Small intestine (tissue), 7 donors: ENCODE results near the gene GJD4. TPM values are rescaled to one million over a fixed set of nuclear protein-coding genes. Genes with fewer than 3 reads are reported as not detected.

Source experiments
- DNase-seq, 2 donors: peaks; one replicate each; pipeline versions ENCODE4 v3.0.0 to v3.0.0-alpha.2; 2013
- FAIRE-seq: peaks from 2 replicates; lab custom pipeline; 2012; peaks lifted over from hg19 to GRCh38; lab: Jason Lieb, UNC
- H3K27ac ChIP-seq, 3 donors: one replicate each; pipeline ENCODE4 v1.5.1; 2013; ENCODE audit warnings: low read length in 2 of 3, mild to moderate bottlenecking in 2 of 3, control low read depth in 1 of 3, inconsistent platforms in 1 of 3, low read depth in 1 of 3, moderate library complexity in 1 of 3
- H3K27me3 ChIP-seq, 3 donors: one replicate each; pipeline ENCODE4 v1.6.1; 2013; ENCODE audit warnings: low read length in 3 of 3, inconsistent platforms in 1 of 3; ENCODE audit not compliant: control insufficient read depth in 3 of 3, insufficient read depth in 3 of 3
- H3K36me3 ChIP-seq, 3 donors: one replicate each; pipeline ENCODE4 v1.6.1; 2013; ENCODE audit warnings: low read length in 3 of 3, inconsistent platforms in 1 of 3, low read depth in 1 of 3, mild to moderate bottlenecking in 1 of 3, moderate library complexity in 1 of 3; ENCODE audit not compliant: control insufficient read depth in 3 of 3, insufficient read depth in 2 of 3
- H3K4me1 ChIP-seq, 3 donors: one replicate each; pipeline ENCODE4 v1.6.1; 2013; ENCODE audit warnings: low read length in 2 of 3, inconsistent platforms in 1 of 3, low read depth in 1 of 3, mild to moderate bottlenecking in 1 of 3, moderate library complexity in 1 of 3; ENCODE audit not compliant: control insufficient read depth in 3 of 3, insufficient read depth in 2 of 3
- H3K4me3 ChIP-seq, 3 donors: one replicate each; pipeline ENCODE4 v1.5.1; 2013; ENCODE audit warnings: low read length in 3 of 3, control low read depth in 1 of 3, inconsistent platforms in 1 of 3, low read depth in 1 of 3, mild to moderate bottlenecking in 1 of 3, moderate library complexity in 1 of 3
- H3K9me3 ChIP-seq, 2 donors: one replicate each; pipeline ENCODE4 v1.6.1; 2013; ENCODE audit warnings: low read depth in 1 of 2, low read length in 1 of 2; ENCODE audit not compliant: control insufficient read depth in 2 of 2, insufficient read depth in 1 of 2
- WGBS, 3 donors: extraction: QIAGEN DNeasy Blood & Tissue Kit; methylation state at CpG; one replicate each; pipeline ENCODE4 v1.1.7; 2013; 5-methylcytosine and 5-hydroxymethylcytosine counted together
- polyA plus RNA-seq, 4 donors: library from polyadenylated mRNA; stranded (reverse) in 3 of 4; unstranded in 1 of 4; fragments of 200-250 nt in 3 of 4; fragments of 120-200 nt in 1 of 4; gene quantifications; one replicate each; pipeline versions ENCODE4 v1.2.1 to v1.2.3, GENCODE V29; 2013
- donor health status: healthy with polysubstance abuse.
- donor health status: control.
- donor health status: control.
- donor health status: Bipolar disorder and iron deficiency.
- donor health status: healthy.

GJD4 gene
- polyA plus RNA-seq, 4 donors: 0.03 to 0.09 TPM; not detected in 2

DNA sequence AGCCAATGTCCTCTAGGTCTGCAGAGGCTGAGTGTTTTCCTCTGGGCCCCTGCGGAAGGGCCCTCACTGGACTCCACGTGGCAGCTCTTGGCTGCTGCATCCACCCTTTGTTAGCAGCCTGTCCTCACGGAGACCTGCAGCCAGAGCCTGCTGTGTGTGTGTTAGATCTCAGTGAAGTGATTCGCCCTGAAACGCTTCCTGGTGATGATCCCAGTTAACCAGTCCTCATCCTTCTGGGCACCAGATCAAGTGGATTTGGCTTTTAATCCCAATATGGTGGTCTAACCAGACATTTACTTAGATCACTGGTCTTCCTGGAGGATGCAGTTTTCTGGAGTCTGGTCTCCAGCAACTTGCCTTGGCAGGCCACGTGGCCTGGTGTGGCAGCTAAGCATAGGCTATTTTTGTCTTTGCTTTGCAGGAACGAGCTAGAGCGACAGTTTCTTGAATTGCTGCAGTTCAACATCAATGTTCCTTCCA, 39.5 kb upstream of the GJD4 start:
- DNase-seq (no peak), FAIRE-seq (no peak)
- H3K9me3 ChIP-seq: no peaks in the 10 kb centered on the region
- H3K36me3 ChIP-seq: peaks cover 0 to 62% (median 8%) of the 10 kb centered on the region in 3 donors
- WGBS, 3 donors: 71 to 94% (median 94%) methylated on average over 8 of the region's 8 CpGs
- H3K27me3 ChIP-seq: no peaks in the 10 kb centered on the region
- no peak overlapping the region for H3K4me3 ChIP-seq
- no peak overlapping the region for H3K27ac ChIP-seq
- no peaks in the 10 kb centered on the region for H3K4me1 ChIP-seq

- 93 to 95% (median 93%) methylated on average over 6 of the region's 6 CpGs for WGBS, 3 donors
- FAIRE-seq (no peak), DNase-seq (no peak)
- Histone ChIP-seq H3K4me3 (no peak overlapping the region), H3K36me3 (peaks cover 0 to 55% (median 10%) of the 10 kb centered on the region in 3 donors), H3K27ac (no peak overlapping the region), H3K27me3 (no peaks in the 10 kb centered on the region), H3K4me1 (no peaks in the 10 kb centered on the region), H3K9me3 (no peaks in the 10 kb centered on the region)
These were observed 37.2 kb upstream of the GJD4 start for GRCh38 chr10:35567951-35568350.

- DNase-seq (no peak), FAIRE-seq (no peak)
- peaks cover 0 to 61% (median 10%) of the 10 kb centered on the region in 3 donors for H3K36me3 ChIP-seq
- H3K9me3 ChIP-seq: no peaks in the 10 kb centered on the region
- no peak overlapping the region for H3K27ac ChIP-seq
- no peak overlapping the region for H3K4me3 ChIP-seq
- H3K27me3 ChIP-seq: no peaks in the 10 kb centered on the region
- 91 to 97% (median 94%) methylated on average over 20 of the region's 20 CpGs for WGBS, 3 donors
- no peaks in the 10 kb centered on the region for H3K4me1 ChIP-seq
These were observed 36.6 kb upstream of the GJD4 start for GRCh38 chr10:35568483-35569015.

DNA sequence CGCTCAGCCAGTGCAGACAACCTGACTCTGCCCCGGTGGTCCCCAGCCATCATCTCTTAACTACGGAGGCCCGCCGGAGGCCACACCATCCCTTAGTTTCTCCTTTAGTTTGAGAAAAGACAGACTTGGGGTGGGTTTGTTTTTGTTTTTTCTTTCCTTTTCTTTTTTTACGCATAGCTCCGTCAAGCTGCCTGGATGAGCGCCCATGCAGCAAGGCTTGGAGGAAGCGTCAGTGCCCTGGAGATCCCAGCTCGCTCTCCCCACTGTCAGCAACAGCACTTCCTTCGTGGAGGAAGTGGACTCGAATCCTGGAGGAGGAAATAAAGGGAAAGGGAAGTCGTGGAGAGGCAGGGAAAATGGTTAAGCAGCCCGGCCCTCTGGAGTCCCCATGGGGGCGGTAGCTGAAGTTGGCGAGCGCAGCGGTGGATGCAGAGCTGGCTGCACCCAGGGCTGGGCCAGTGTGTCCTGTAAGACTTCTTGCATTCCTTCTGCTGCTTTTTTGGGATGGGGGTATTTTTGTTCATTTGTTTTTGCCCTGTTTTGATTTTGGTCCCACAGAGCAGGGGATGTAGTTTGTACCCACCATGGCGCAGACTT, 35.9 kb upstream of the GJD4 start:
- 86 to 95% (median 94%) methylated on average over 19 of the region's 19 CpGs for WGBS, 3 donors
- H3K4me3 ChIP-seq: no peak overlapping the region
- no peak for FAIRE-seq
- no peak for DNase-seq
- no peaks in the 10 kb centered on the region for H3K27me3 ChIP-seq
- H3K4me1 ChIP-seq: no peaks in the 10 kb centered on the region
- H3K27ac ChIP-seq: no peak overlapping the region
- H3K9me3 ChIP-seq: no peaks in the 10 kb centered on the region
- peaks cover 0 to 60% (median 10%) of the 10 kb centered on the region in 3 donors for H3K36me3 ChIP-seq

DNA sequence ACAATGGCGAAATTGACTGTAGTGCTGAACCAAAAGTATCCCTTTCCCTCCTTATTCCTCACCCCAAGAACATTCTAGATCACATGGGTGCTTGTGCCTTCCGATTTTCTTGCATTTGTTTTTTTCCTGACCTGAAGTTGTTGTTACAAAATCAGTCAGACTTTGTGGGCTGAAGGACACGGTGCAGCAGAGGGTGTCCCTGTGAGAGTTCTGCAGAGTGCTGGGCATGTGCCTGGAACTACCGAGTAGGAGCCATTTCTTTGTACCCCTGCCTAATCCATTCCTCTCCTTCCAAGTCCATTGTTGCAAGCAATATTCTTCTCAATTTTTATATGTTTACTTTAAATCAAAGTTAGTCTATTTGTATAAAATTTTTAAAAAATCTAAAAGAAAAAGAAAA, 35.3 kb upstream of the GJD4 start:
- DNase-seq (no peak), FAIRE-seq (no peak)
- H3K27me3 ChIP-seq: no peaks in the 10 kb centered on the region
- peaks cover 0 to 59% (median 10%) of the 10 kb centered on the region in 3 donors for H3K36me3 ChIP-seq
- H3K4me3 ChIP-seq: no peak overlapping the region
- no peaks in the 10 kb centered on the region for H3K4me1 ChIP-seq
- WGBS, 3 donors: 91 to 94% (median 92%) methylated on average over 4 of the region's 4 CpGs
- no peak overlapping the region for H3K27ac ChIP-seq
- no peaks in the 10 kb centered on the region for H3K9me3 ChIP-seq

DNA sequence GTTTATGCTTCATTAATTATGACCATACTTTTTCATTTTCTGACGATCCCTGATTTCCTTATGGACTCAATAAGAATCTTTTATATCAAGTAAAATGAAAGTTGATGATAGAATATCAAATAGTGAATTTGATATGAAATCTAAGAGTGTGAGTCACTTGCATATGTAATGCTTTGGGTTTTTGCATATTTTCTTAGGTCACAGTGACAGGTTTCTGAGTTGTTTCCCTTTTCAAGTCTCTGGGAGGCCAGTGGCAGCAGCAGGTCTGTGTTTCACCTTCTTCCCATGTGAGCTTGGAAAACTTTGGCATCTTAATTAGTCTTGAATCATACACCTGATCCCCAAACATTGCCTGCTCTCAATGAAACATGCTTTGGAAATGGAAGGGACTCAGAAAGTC, 34.7 kb upstream of the GJD4 start:
- no peaks in the 10 kb centered on the region for H3K9me3 ChIP-seq
- H3K4me1 ChIP-seq: no peaks in the 10 kb centered on the region
- H3K36me3 ChIP-seq: peaks cover 0 to 57% (median 10%) of the 10 kb centered on the region in 3 donors
- H3K27me3 ChIP-seq: no peaks in the 10 kb centered on the region
- H3K4me3 ChIP-seq: no peak overlapping the region
- DNase-seq (no peak), FAIRE-seq (no peak)
- 79 to 88% (median 87%) methylated on average over 1 of the region's 1 CpG for WGBS, 3 donors
- no peak overlapping the region for H3K27ac ChIP-seq

DNA sequence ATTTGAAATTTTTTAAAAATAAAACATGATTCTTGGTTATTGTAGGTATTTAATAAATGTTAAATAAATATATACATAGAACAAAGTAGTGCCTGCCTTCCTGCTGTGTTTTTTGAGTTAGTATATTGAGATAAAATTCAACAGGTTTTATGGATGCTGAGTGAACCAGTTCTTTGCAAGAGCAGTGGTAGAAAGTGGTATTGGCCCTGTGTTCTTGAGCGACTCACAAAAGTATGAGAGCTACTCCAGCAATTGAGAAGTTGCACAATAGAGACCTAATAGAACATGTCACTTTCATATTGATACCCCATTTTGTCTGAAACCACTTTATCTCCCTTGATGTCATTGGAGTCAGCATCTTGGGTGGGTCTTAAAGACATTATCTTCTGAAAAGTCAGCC, 32.6 kb upstream of the GJD4 start:
- 100% methylated on average over 1 of the region's 1 CpG for WGBS, 3 donors
- no peak for DNase-seq
- H3K27me3 ChIP-seq: no peaks in the 10 kb centered on the region
- H3K4me3 ChIP-seq: no peak overlapping the region
- peaks cover 0 to 44% (median 3%) of the 10 kb centered on the region in 3 donors for H3K36me3 ChIP-seq
- peaks cover 0 to 5% of the 10 kb centered on the region in 2 donors for H3K9me3 ChIP-seq
- no peaks in the 10 kb centered on the region for H3K4me1 ChIP-seq
- no peak overlapping the region for H3K27ac ChIP-seq
- FAIRE-seq: no peak

- H3K4me3 ChIP-seq: no peak overlapping the region
- FAIRE-seq: no peak
These were observed 31.3 kb upstream of the GJD4 start for GRCh38 chr10:35573796-35574195.

More at GRCh38 chr10:35573796-35574195, 31.3 kb upstream of the GJD4 start:
- no peak for DNase-seq
- Histone ChIP-seq H3K4me1 (no peaks in the 10 kb centered on the region), H3K27me3 (no peaks in the 10 kb centered on the region), H3K27ac (no peak overlapping the region), H3K9me3 (peaks cover 0 to 5% of the 10 kb centered on the region in 2 donors), H3K36me3 (peaks cover 0 to 33% (median 2%) of the 10 kb centered on the region in 3 donors)
- 90 to 97% (median 95%) methylated on average over 1 of the region's 1 CpG for WGBS, 3 donors
